Midbrain (tissue), 1 donor: Measurements from ENCODE around the gene ITGB5.

Experiments
- DNase-seq: peaks from one replicate; lab custom pipeline; 2025; lab: John Stamatoyannopoulos, UW

ITGB5 gene, protein sequence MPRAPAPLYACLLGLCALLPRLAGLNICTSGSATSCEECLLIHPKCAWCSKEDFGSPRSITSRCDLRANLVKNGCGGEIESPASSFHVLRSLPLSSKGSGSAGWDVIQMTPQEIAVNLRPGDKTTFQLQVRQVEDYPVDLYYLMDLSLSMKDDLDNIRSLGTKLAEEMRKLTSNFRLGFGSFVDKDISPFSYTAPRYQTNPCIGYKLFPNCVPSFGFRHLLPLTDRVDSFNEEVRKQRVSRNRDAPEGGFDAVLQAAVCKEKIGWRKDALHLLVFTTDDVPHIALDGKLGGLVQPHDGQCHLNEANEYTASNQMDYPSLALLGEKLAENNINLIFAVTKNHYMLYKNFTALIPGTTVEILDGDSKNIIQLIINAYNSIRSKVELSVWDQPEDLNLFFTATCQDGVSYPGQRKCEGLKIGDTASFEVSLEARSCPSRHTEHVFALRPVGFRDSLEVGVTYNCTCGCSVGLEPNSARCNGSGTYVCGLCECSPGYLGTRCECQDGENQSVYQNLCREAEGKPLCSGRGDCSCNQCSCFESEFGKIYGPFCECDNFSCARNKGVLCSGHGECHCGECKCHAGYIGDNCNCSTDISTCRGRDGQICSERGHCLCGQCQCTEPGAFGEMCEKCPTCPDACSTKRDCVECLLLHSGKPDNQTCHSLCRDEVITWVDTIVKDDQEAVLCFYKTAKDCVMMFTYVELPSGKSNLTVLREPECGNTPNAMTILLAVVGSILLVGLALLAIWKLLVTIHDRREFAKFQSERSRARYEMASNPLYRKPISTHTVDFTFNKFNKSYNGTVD

DNA sequence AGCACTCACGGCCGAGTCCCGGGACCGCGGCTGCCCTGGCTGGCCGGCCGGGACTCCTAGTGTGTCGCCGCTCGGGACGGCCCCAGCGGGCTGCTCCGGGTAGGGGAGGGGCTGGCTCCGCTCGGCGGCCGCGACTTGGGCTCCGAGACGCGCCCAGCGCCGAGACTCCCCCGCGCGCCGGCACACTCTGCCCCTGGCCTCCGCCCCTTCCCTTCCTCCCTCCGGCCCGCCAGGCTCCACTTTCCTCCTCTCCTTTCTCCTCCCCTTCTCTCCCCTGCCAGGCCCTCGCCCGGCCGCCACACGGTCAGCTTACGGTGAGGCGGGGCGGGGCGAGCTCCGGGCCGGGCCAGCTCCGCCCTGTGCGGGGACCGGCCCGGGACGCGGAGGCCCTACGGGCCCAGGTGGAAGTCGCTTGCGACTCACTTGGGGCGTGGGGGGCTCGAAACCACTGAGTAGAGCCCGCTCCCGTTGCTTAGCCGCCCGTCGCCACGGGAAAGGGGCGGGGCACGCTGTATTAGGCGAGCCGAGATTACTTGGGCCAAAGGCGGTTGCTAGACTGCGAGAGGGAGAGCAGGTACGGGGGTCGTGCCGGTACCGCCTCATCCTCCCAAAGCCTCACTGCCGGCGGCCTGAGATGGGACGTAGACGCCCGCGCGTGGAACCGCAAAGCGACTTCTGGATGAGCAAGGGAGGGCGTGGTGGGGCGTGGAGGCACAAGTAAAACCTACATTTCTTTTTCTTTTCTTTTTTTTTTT is at the start of gene ITGB5:
TSS of gene ITGB5 (minus strand) at position 189 of the 755 bp plus-strand sequence. CDS start 365 bp downstream, outside the sequence.
- DNase-seq, result peak; percentile 40

DNA sequence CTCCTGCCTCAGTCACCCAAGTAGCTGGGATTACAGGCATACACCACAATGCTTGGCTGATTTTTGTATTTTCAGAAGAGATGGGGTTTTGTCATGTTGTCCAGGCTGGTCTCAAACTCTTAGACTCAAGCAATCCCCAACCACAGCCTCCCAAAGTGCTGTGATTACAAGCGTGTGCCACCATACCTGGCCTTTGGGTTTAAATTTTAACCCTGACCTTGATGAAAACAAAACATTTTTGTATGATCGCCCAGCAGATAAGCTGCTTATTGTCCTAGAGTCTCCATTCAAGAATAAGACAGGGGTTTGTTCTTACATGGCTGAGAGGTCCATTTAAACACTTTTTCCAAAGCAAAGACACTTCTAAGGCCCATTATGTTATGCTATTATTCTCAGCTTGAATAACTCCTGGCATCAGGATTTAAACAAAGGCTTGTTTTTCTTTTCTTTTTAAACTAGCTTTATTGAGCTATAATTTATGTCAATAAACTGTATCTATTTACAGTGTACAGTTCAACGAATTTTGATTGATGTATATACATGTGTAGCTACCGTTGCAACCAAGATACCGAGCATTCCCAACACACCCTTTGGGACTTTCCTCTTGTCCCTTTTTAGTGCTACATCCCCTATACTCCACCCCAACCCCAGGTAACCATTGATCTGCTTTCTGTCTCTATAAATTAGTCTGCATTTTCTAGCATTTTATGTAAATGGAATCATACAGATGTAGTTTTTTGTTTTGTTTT is 48.8 kb upstream of the ITGB5 start:
- no peak for DNase-seq

DNA sequence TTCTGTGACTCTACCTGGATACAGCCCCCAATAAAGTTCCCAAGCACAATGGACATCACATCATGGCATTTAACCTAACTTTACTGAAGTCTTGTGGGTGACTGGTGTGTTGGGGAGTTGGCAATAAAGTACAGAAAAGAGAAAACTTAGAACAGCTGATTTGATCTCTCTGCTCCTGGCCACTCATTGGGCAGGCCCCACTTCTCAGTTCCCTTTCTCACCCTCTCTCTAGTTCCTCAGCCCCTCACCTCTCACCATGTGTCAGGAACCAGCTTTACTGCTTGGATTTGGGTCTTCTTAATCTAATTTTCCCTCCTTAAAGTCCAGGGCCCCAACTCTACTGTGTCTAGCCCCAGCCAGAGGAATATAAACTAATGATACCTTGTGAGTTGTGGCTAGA is 48.1 kb upstream of the ITGB5 start:
- DNase-seq, result no peak

DNA sequence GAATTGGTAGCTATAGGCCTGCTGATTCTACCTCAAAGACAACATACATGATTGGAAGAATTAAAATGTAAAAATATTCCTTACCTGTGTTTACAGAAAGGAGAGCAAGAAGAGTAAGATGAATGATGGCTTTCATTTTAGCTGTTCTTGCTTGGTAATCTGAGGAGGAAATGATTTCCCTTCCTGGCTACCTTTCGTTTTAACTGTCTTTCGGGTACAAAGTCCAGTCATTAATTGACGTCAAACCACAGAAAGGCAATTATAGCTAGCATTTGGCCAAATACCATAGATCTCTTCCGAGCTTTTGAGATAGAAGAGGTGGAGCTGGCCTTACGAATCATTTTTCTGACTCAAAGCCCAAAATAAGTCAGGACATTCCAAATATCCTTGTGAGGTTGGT is 47.4 kb upstream of the ITGB5 start, which contains the start of gene MUC13:
TSS of gene MUC13 (minus strand) at position 175 of the 400 bp plus-strand sequence. CDS start at position 136, 39 bp downstream.
- no peak for DNase-seq

DNA sequence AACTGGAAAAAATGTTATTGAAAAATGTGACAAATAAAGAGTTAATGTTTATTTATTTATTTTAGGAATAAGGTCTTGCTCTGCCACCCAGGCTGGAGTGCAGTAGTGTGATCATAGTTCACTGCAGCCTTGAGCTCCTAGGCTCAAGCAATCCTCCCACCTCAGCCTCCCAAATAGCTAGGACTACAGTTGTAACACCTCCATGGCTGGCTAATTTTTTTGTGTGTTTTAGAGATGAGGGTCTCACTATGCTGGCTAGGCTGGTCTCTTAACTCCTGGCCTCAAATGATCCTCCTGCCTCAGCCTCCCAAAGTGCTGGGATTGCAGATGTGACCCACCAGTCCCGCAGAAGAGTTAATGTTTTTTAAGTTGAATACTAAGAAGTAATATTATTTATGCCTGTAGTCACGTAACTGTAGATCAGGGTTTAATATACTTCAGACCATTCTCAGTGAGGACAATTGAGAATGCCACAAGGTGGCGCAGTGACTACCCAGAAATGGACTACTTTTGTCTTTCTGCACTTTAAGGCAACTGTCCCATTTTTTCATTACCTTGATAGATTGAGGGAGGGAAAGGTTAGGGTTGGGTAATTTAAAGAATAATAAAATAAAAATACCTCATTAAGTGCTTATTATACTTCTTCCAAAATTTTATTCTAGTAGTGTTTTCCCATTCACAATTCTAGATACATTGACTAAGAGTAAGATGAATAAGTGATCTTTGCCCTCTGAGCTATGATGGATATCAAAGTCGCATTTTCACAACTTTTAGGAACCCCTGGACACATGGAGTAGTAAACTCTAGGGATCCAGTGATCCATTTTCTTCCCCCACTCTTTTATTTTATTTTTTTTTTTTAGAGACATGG is 41.4 kb upstream of the ITGB5 start:
- DNase-seq, result peak; percentile 26

DNA sequence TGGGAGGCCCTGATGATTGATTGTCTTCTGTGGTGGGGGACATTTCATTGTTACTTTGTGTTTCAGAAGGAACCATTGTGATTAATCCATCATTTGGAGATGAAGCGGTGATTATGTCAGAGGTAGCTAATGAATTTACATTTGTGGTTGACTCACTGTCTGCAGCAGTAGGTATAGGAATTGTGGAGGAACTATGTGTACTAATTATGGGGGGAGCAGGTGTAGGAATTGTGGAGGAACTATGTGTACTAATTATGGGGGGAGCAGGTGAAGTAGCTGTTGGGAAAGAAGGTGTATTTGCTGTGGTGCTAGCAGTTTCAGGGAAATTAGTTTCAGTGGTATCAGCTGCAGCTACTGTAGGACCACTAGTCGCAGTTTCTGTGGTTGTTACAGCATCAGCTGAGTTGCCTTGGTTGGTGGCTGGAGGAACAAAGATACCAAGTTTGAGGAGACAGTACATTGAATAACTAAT is 40.4 kb upstream of the ITGB5 start:
- DNase-seq, result no peak

DNA sequence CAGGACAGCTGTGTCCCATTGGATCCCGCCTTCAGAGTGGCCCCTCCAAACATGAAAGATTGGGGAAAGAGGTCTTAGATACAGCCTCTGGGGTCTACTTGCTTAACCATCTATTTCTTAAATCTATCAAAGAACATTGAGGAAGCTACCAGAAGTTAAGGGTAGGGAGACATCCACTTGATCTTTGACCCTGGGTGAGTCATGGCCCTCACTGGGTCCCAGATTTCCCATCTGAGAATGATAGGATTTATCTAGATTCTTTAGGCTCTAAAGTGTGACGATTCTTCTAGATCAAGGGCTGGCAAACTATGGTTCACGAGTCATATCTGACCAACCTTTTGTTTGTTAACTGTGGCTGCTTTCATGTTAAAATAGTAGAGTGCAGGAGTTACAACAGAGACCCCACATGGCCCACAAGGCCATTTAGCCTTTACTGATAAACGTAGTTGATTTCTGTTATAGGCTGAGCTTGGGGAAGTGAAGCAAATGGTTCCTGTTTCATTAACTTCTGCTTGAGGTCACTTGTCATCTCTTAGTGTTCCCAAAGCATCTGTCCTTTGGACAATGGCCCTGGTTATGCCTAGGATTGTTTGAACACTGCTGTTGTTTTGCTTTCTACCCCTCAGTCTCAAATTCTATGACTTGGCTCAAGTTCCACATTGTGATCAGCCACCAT is 39.4 kb upstream of the ITGB5 start:
- DNase-seq, result no peak

DNA sequence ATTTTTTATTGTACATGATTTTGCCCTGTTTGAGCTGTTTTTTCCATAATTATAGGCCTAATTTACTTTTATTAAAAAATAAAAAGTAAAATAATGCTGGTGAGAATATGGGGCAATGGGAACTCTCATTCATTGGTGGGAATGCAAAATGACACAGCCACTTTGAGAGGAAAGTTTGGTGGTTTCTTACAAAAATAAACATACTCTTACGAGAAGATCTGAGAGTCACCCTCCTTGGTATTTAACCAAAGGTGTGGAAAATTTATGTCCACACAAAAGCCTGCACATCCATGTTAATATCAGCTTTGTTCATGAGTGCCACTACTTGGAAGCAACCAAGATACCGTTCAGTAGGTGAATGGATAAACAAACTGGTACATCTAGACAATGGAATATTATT is 37.6 kb upstream of the ITGB5 start:
- DNase-seq, result no peak

DNA sequence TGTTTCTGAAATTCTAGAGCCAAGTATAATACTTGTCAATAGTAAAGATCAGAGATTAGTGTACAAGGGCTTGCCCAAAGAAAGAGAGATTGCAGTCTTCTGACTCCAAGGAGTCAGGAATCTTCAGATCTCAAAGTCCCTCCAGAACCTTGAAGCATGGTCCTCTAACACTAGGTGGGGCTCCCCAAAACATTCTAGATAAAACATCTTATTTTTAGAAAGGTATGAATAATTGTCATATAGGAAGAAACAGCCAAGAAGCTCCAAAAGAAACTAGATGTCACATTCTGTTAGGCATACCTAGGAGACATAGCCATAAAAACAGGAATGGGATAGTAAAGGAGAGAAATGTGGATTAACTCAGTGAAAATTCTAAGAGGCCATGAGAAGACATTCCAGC is 36.7 kb upstream of the ITGB5 start:
- no peak for DNase-seq

DNA sequence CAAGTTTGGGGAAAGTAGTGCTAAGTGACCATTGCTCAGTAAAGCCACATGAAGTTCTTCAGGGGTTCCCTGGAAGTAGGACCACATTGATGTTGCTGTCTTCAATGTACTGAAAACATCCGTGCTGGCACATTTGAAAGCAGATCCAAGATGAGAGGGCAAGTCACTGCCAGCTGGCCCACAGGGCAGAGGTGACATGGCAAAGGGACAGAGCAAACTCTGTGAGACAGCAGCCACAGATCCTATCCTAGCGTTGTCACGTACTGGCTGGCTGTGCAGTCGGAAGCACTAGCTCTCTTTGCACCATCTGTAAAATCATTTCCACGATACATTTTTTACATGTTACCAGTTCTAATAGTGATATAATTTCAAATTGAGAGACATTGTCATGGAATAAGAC is 33.6 kb upstream of the ITGB5 start:
- peak; percentile 13 for DNase-seq

DNA sequence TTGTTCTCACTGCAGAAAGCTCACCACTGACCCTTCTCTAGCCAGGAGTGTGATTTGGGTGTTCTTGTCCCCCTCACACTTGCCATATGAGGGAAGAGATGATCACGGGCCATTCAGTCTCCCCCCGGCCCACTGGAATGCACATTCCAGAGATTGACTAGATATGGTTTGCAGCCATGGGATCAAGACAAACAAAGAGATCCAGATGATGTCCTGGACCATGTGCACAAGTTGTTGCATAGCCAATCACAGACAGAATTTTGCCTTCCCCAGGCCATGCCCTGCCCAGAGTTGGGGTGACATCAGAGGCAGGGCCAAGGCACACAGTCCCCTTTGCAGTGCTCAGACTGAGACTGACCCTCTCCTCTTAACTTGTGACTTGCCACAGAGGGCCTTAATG is 32.6 kb upstream of the ITGB5 start:
- DNase-seq, result no peak

DNA sequence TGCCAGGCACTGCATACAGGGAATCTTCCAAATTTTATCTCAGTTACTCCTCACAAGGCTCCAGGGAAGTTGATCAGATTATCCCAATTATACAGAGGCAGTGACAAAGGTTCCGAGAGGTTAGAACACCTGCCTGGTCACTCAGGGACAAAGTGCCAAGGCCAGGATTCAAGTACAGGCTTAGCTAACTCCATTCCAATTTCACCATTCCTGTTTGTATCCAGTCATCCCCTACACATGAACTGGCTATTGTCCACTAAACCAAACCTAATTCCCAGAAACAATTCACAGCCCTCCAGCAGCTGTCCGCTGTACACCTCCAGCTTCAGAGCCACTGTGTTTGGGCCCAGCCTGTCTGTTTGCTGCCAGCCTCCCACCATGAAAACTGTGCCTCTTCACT is 31.4 kb upstream of the ITGB5 start:
- DNase-seq, result no peak

DNA sequence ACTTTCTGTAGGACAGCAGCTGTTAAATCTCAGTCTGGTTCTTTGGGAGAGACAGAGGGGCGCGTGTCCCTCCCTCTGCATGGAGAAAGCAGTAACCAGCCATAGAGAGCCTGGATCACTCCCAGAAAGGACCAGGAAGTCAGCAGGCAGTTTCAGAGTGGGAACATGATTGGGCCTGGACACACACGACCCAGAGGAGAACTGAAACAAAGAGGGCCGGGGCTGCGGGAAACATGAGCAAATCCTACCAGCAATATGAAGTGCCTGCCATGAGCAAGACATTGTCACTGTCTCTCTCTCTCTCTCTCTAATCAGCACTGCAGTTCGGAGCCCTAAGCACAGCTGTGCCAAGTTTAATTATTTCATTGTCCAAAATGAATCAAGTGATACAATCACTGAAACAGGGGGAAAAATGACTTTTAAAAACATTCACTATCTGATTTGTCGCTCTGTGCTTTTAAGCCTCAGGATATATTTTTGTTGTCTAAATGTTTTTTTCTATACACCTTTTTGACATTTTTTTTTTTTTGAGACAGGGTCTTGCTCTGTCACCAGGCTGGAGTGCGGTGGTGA is 29.8 kb upstream of the ITGB5 start:
- peak; percentile 4 for DNase-seq

DNA sequence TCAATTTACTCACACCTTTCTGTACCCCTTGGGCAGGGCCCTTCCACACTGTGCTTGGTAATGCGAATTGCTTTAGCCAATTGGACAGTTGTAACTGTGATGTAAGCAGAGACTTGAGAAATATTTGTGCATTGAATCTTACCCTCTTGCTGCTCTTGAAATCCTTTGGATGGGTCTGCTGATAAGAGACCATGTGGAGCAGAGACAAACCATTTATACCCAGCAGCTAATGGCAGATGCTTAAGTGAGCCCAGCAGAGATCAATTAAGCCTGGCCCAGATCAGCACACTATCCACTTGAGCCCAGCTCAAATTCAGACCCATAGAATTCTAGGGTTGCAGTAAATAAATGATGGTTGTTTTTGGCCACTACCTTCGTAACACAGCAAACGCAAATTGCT is 28.1 kb upstream of the ITGB5 start:
- no peak for DNase-seq

DNA sequence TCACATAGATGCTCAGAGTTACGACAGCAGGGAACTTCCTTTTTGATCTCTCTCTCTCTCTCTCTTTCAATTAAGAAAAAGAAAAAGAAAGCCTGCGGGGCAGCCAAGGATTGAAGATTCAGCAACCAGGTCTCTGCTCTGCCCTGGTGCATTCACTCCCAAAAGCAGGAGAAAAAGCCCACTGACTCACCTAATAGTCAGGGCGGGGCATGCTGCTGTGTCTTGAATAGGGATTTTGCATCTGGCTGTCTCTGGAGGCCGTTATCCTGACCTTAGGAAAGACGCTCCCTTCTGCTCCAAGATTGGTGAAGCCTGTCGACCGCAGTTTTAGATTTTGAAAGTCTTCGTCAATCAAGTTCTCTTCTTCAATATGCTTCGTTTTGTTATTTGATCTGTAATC is 20.8 kb upstream of the ITGB5 start:
- no peak for DNase-seq

DNA sequence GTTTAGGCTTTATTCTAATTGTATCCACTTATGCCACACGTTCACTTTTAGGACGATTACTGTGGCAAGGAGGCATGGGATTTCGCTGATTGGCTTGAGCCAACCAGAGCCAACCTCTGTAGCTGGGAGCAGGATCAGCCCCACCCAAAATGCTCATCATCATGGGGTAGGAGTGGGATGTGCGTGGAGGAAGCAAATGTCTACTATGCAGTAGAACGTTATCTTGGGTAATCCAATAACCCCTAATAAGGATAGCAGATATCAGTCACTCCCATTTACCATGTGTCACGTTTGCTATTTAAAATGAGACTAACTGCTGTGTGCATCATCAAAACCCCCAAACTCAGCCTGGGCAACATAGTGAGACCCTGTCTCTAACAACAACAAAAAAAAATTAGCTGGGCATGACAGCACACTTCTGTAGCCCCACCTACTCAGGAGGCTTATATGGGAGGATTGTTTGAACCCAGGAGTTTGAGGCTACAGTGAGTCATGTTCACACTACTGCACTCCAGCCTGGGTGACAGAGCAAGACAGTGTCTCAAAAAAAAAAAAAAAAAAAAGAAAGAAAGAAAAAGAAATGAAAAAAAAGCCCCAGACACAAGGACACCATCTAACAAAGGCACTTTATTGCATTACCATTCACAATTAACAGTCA is 17.8 kb upstream of the ITGB5 start:
- DNase-seq, result no peak

DNA sequence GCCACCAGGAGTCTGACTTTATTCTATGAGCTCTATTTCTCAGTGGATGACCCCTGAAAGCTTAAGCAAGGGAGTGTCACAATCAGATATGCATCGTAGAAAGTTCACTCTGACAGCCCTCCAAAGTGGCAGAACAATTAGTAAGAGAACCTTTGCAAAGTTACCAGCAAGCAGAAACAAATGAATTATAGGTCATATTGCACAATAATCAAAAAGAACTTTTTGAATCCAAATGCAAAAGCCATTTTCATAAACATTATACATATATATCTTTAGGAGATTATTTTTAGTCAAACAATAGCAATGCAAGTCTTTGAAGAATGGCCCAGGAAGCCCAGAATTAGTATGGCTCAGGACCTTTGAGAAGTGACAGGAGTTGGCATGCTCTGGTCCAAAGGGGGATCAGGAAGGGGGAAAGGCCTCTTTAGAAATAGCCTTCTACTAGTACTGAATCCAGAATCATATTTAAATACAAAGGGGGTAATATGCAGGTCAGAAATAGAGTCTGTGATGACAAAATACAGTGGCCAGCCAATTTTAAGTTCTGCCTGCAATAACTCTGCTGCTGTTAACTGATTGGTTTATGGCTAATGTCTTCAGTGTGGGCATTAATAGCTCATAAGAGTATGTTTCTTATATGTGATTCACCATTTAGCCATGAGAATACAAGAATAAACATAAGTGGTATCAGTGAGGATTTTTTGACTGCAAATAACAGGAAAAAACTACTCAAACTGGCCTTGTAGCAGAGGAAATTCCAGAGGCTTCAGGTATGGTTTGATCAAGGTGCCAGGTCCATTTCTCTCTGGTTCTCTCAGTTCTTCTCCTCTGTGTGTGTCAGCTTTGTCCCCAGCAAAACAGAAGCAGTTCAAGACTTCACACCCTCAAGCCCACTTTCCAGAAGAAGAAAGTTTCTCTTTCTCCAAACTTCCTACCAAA is 17.0 kb upstream of the ITGB5 start:
- no peak for DNase-seq
